Measurements from ENCODE around the gene MLLT1.

The MLLT1 gene

DNA sequence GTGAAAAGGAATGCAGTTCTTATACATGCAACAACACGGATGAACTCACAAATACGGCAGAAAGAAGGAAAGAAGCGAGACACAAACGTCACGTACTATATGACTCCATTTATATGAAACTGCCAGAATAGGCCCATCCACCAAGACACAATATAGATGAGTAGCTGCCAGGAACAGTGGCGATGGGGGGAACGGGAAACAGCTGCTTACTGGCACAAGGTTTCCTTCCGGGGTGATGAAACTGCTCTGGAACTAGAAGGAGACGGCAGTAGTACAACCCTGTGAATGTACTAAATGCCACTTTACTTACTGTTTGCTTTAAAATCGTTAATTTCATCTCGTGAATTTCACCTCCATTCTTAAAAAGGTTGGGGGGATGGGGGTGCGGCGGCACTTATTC, 28.9 kb downstream of the MLLT1 start:
- DNase-seq (ENCODE audit: low read depth): no peak
- TF ChIP-seq CTCF (IDR thresholded peaks at IDR 0.05; ENCODE audit: low read length, missing control alignments): no peak
- no peak overlapping the region for H3K4me3 ChIP-seq (replicated peaks; ENCODE audit: low read depth, low read length)

GRCh38 chr19:6250024-6250615, 29.7 kb downstream of the MLLT1 start:
- TF ChIP-seq CTCF (IDR thresholded peaks at IDR 0.05; ENCODE audit: low read length, missing control alignments): no peak
- H3K4me3 ChIP-seq (replicated peaks; ENCODE audit: low read depth, low read length): no peak overlapping the region
- DNase-seq (ENCODE audit: low read depth): no peak

DNA sequence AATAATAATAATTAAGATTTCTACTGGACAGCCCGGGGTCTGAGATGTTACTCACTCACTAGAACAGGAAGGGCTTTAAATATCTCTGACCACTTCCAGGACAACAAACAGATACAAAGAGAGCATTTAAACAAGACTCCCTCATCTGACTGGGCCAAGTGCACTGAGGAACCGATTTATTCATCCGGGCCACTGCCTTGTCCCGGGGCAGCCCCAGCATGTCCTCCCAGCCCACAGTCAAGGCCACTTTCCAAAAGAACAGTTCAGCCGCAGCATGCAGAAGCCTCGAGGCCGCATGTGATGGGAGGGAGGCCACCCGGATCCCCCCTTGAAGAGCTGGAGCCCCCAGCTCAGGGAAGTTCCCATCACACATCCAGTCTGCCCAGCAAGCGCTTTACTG, 30.5 kb downstream of the MLLT1 start:
- no peak for DNase-seq (ENCODE audit: low read depth)

GRCh38 chr19:6248844-6249243, 30.9 kb downstream of the MLLT1 start:
- no peak overlapping the region for H3K4me3 ChIP-seq (replicated peaks; ENCODE audit: low read depth, low read length)
- no peak for DNase-seq (ENCODE audit: low read depth)
- TF ChIP-seq CTCF (IDR thresholded peaks at IDR 0.05; ENCODE audit: low read length, missing control alignments): no peak

More for the DNA sequence above, 30.5 kb downstream of the MLLT1 start:
- TF ChIP-seq CTCF (IDR thresholded peaks at IDR 0.05; ENCODE audit: low read length, missing control alignments): no peak
- H3K4me3 ChIP-seq (replicated peaks; ENCODE audit: low read depth, low read length): no peak overlapping the region

DNA sequence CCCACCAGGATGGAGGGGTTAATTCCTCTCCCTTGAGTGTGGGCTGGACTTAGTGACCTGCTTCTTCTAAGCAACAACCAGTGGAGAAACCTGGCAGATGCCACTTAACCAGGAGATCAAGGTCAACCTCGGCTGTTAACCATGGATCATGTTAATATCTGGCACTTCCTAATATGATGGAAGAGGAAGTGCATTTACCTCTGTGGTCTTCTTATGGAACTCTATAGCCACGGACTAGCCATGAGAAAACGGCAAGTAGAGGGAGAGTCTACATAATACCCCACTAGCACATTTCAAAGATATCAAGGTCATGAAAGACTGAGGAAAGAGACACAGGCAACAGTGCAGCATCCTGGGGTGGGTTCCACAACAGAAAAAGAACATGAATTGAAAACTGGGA, 31.4 kb downstream of the MLLT1 start:
- TF ChIP-seq CTCF (IDR thresholded peaks at IDR 0.05; ENCODE audit: low read length, missing control alignments): no peak
- no peak for DNase-seq (ENCODE audit: low read depth)
- H3K4me3 ChIP-seq (replicated peaks; ENCODE audit: low read depth, low read length): no peak overlapping the region

DNA sequence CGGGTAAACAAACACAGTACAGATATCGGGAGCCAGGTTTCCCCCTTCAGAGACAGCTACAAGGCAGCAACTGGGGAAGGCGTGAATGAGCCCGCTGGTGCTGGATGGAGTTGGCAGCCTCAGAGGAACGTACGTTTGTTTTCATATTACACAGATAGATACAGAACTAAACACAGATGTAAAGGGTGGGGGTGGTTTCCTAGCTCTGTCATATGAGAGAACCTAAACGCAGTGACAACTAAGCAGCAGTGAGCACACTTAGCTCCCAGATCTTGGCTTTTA, 32.8 kb downstream of the MLLT1 start:
- no peak for DNase-seq (ENCODE audit: low read depth)
- no peak for TF ChIP-seq CTCF (IDR thresholded peaks at IDR 0.05; ENCODE audit: low read length, missing control alignments)
- no peak overlapping the region for H3K4me3 ChIP-seq (replicated peaks; ENCODE audit: low read depth, low read length)

DNA sequence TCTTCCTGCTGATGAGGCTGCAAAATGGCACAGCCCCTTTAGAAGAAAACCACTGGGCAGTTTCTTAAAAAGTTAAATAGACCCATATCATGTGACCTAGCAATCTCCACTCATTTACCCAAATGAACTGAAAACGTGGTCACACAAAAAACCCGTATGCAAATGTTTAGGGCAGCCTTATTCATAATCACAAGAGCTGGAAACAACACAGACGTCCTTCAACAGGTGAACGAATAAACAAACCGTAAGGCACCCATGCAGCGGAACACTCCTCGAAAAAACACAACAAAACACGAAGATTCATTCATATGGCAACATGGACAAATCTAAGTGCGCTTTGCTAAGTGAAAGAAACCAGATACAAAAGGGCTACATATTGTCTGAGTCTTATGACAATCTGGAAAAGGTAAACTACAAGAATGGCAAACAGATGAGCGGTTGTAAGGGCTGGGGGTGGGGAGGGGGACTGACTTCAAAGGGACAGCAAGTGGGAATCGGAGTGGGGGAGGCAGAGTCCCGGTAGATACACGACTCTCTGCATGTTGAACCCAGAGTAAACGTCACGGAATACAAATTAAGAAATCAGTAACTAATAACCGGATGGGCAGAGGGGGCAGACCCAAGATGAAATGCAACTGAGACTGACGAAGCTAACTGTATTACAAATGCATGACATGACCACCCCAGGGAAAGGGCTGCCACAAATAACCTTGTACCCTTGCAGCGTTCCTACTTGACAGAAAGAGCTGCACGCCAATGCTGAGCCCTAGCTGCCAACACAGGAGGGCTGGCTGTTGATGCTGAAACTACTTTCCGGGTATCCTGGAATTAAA, 33.4 kb downstream of the MLLT1 start:
- DNase-seq (ENCODE audit: low read depth): no peak
- TF ChIP-seq CTCF (IDR thresholded peaks at IDR 0.05; ENCODE audit: low read length, missing control alignments): no peak

More for the DNA sequence above, 33.4 kb downstream of the MLLT1 start:
- no peak overlapping the region for H3K4me3 ChIP-seq (replicated peaks; ENCODE audit: low read depth, low read length)

All from fibroblast of pulmonary artery (primary cell).